A673 (cell line): ENCODE results near the gene TPRKB. TPM values are rescaled to one million over a fixed set of nuclear protein-coding genes. Genes with fewer than 3 reads are reported as not detected.

Experiments used
- BruUV-seq: library from RNA; stranded (reverse); fragments of 400-500 nt; replicated peaks from 2 replicates; lab custom pipeline; 2021; lab: Mats Ljungman, UMichigan
- CTCF ChIA-PET: fragments of 300-600 bp; sonication (Branson Sonifier 250); formaldehyde crosslinking; loops from one replicate; lab custom pipeline; 2022; ENCODE audit warnings: antibody characterized with exemption; lab: Charles Lee
- POLR2A ChIA-PET: fragments of 300-600 bp; sonication (Branson Sonifier 250); formaldehyde crosslinking; loops from one replicate; lab custom pipeline; 2022; ENCODE audit warnings: antibody characterized with exemption; ENCODE audit not compliant: low non-redundant PET; lab: Charles Lee
- DNase-seq: peaks from one replicate; pipeline ENCODE4 v3.0.0-alpha.2; 2015; ENCODE audit warnings: low spot score
- H3K27ac ChIP-seq: fragments of 200-600 bp; sonication (generic); 2 replicates; pipeline ENCODE4 v1.5.1; 2016; ENCODE audit warnings: mixed run types, low read depth, mild to moderate bottlenecking, mixed read lengths, antibody characterized with exemption, low read length; ENCODE audit not compliant: poor library complexity, severe bottlenecking
- H3K27me3 ChIP-seq: fragments of 200-600 bp; sonication (generic); replicated peaks from 2 replicates; pipeline ENCODE4 v1.6.1; 2017; ENCODE audit warnings: mixed run types, low read depth, mild to moderate bottlenecking, mixed read lengths, antibody characterized with exemption, low read length; ENCODE audit not compliant: insufficient read depth, poor library complexity
- H3K36me3 ChIP-seq: fragments of 200-600 bp; sonication (generic); 2 replicates; pipeline ENCODE4 v1.6.1; 2016; ENCODE audit warnings: mixed run types, mild to moderate bottlenecking, mixed read lengths, antibody characterized with exemption, low read length; ENCODE audit not compliant: insufficient read depth, poor library complexity, severe bottlenecking
- H3K4me1 ChIP-seq: fragments of 200-600 bp; sonication (generic); 2 replicates; pipeline ENCODE4 v1.6.1; 2017; ENCODE audit warnings: mixed run types, mild to moderate bottlenecking, mixed read lengths, antibody characterized with exemption, low read length; ENCODE audit not compliant: insufficient read depth, poor library complexity, severe bottlenecking
- H3K4me3 ChIP-seq: fragments of 200-600 bp; sonication (generic); 2 replicates; pipeline ENCODE4 v1.5.1; 2016; ENCODE audit warnings: low read depth, mixed run types, mild to moderate bottlenecking, mixed read lengths, low read length; ENCODE audit not compliant: poor library complexity, severe bottlenecking
- H3K9me3 ChIP-seq: fragments of 200-600 bp; sonication (generic); 2 replicates; pipeline ENCODE4 v1.6.1; 2016; ENCODE audit warnings: mixed run types, low read depth, mild to moderate bottlenecking, mixed read lengths, antibody characterized with exemption, low read length; ENCODE audit not compliant: poor library complexity, severe bottlenecking
- EZH2 ChIP-seq: fragments of 200-600 bp; sonication (generic); IDR thresholded peaks from 2 replicates; pipeline ENCODE4 v1.6.1; 2017; ENCODE audit warnings: borderline replicate concordance, low read depth, mild to moderate bottlenecking, mixed read lengths, antibody characterized with exemption, low read length; ENCODE audit not compliant: poor library complexity, severe bottlenecking
- intact Hi-C: fragments of 100-400 bp; cut with micrococcal nuclease; formaldehyde crosslinking; loops from one replicate; pipeline ENCODE4 v1.10.0; 2022; ENCODE audit not compliant: unreplicated experiment
- total RNA-seq: library from RNA; stranded (reverse); gene quantifications from 2 replicates; pipeline ENCODE4 v1.2.3, GENCODE V29; 2021
- TF ChIP-seq, protein P1 (sequence below): fragments of 300-800, 200-600 bp; sonication (generic); conservative IDR thresholded peaks from 2 replicates; pipeline ENCODE4 v1.5.1; 2017; ENCODE audit warnings: low read depth, mild to moderate bottlenecking, antibody characterized with exemption, low read length, moderate library complexity, mixed read lengths

TPRKB gene
- total RNA-seq, 1 experiment from 2014 or later, result 57.3 TPM

DNA sequence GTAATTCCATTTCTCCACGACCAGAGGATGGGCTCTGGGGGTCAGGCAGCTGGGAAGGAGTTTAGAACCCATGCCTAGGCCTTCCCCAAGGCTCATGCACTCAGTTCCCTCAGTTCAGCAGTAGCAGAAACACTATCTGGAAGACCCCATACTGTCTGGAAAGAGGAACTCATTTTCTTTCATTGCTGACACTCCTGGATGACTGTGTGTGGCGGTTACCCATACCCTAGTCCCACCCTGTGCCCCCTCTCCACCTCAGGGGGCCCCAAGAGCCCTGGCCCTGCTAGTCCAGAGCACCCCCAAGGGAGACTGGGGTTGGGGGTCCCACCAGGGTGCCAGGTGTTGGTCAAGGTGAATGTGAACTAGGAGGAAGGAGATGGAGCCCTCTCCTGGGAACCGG, 29.5 kb downstream of the TPRKB start:
- Histone ChIP-seq H3K36me3 (no peaks in the 10 kb centered on the region), H3K27ac (no peak overlapping the region), H3K4me3 (no peak overlapping the region), H3K27me3 (no peaks in the 10 kb centered on the region), H3K9me3 (no peaks in the 10 kb centered on the region), H3K4me1 (no peaks in the 10 kb centered on the region)
- CTCF ChIA-PET, result no interaction called here
- POLR2A ChIA-PET, result no interaction called here
- no TSS peak for BruUV-seq
- TF ChIP-seq EZH2, result no peak
- TF ChIP-seq, protein P1, sequence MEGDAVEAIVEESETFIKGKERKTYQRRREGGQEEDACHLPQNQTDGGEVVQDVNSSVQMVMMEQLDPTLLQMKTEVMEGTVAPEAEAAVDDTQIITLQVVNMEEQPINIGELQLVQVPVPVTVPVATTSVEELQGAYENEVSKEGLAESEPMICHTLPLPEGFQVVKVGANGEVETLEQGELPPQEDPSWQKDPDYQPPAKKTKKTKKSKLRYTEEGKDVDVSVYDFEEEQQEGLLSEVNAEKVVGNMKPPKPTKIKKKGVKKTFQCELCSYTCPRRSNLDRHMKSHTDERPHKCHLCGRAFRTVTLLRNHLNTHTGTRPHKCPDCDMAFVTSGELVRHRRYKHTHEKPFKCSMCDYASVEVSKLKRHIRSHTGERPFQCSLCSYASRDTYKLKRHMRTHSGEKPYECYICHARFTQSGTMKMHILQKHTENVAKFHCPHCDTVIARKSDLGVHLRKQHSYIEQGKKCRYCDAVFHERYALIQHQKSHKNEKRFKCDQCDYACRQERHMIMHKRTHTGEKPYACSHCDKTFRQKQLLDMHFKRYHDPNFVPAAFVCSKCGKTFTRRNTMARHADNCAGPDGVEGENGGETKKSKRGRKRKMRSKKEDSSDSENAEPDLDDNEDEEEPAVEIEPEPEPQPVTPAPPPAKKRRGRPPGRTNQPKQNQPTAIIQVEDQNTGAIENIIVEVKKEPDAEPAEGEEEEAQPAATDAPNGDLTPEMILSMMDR, result no peak
- intact Hi-C loops, result no loop called here
- no peak for DNase-seq

DNA sequence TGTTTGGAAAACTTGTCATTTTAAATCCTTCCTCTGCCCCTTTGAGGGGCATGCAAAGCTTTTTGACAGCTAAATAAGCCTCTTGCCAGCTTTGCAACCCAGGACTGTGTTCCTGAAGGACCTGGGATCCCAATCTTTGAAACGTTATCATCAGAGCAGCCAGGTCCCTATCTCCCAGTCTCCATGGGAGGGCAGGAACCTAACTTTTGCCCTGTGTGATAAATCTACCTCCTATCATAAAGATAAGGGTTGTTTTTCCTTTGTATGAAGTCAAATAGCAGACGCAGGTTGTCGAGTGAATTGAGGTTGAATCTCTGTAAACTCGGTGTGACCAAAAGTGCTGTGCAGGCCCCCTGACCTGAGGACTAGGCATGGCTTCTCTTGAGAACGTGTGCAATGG, 30.1 kb downstream of the TPRKB start:
- Histone ChIP-seq H3K27ac (no peak overlapping the region), H3K4me3 (no peak overlapping the region), H3K9me3 (no peaks in the 10 kb centered on the region), H3K36me3 (no peaks in the 10 kb centered on the region), H3K4me1 (no peaks in the 10 kb centered on the region), H3K27me3 (no peaks in the 10 kb centered on the region)
- ChIA-PET POLR2A (no interaction called here), CTCF (no interaction called here)
- BruUV-seq, result no TSS peak
- DNase-seq, result no peak
- intact Hi-C loops, result no loop called here
- TF ChIP-seq EZH2, result no peak

DNA sequence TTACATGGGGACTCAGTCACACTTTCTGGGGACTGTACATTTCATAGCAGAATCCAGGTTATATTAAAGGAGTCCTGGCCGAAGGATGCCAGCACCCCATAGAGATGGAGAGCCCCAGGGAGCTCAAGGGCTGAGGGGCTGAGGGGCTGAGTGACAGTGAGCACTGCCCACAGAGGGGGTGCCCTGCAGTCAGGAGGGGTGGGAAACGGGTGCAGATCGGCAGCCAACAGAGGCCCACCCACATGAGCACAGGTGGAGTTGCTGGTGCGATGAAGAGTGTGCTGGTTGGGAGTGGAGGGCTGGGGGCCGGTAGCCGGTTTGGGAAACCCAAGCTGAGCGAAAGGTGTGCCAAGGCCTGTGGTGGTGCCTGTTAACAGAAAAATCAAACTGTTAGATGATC, 32.1 kb downstream of the TPRKB start:
- no peaks in the 10 kb centered on the region for H3K27me3 ChIP-seq
- no peak overlapping the region for H3K27ac ChIP-seq
- no peak for TF ChIP-seq EZH2
- TF ChIP-seq, protein P1, result no peak
- H3K4me3 ChIP-seq, result no peak overlapping the region
- no peak for DNase-seq
- no peaks in the 10 kb centered on the region for H3K4me1 ChIP-seq
- no peaks in the 10 kb centered on the region for H3K9me3 ChIP-seq
- intact Hi-C loops, result no loop called here
- no peaks in the 10 kb centered on the region for H3K36me3 ChIP-seq
- BruUV-seq, result no TSS peak
- ChIA-PET CTCF (no interaction called here), POLR2A (no interaction called here)

DNA sequence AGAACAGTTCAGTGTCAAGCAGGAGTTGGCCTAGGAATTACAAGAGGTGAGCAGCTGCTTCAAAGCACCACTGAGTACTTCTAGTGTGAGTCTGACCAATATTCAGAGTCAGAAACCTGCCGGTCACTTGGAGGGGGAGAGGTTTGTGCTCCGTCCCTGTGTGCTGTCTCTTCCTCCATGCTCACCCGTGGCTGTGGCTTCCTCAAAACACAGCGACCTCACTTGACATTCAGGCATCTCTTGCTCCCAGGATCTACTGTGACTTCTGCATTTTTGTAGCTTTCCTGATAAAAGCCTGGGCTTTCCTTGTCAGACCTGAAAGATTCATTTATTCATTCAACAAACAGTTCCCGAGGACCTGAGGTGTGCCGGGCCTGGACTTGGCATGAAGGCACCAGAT, 32.9 kb downstream of the TPRKB start:
- no peak overlapping the region for H3K4me3 ChIP-seq
- ChIA-PET POLR2A (no interaction called here), CTCF (no interaction called here)
- intact Hi-C loops, result no loop called here
- H3K27ac ChIP-seq, result no peak overlapping the region
- no peak for DNase-seq
- H3K36me3 ChIP-seq, result no peaks in the 10 kb centered on the region
- H3K9me3 ChIP-seq, result no peaks in the 10 kb centered on the region
- no TSS peak for BruUV-seq
- H3K27me3 ChIP-seq, result no peaks in the 10 kb centered on the region
- no peaks in the 10 kb centered on the region for H3K4me1 ChIP-seq
- no peak for TF ChIP-seq EZH2
- TF ChIP-seq, protein P1, result no peak
